CD4-positive, CD25-positive, alpha-beta regulatory T cell (primary cell): ENCODE results near the gene PPARA. TPM values are rescaled to one million over a fixed set of nuclear protein-coding genes. Genes with fewer than 3 reads are reported as not detected.
A peak's percentile ranks its signal among the peaks of the same experiment; 100 is the strongest.
"Not testable (repeated sequence)": the region's sequence is repeated elsewhere in the genome, so short reads cannot be mapped to it uniquely, and the experiment has no call there.

Experiments
- ATAC-seq, 2 donors: fragments of 150-1000 bp; cut with Tn5 transposase; one replicate each; pipeline ENCODE4 v1.10.0; 2021; ENCODE audit warnings: low read depth in 2 of 2, moderate number of reproducible peaks in 2 of 2, moderate library complexity in 1 of 2
- DNase-seq, 3 donors: peaks; one replicate each; pipeline versions ENCODE4 v3.0.0 to v3.0.0-alpha.2; 2012 to 2022; ENCODE audit warnings: mixed read lengths in 1 of 3
- H3K27ac ChIP-seq: one replicate; pipeline ENCODE4 v1.7.0; 2013; ENCODE audit warnings: mild to moderate bottlenecking, low read length; ENCODE audit not compliant: insufficient read depth, poor library complexity, severe bottlenecking
- H3K27me3 ChIP-seq: one replicate; pipeline ENCODE4 v1.7.0; 2013; ENCODE audit warnings: low read length; ENCODE audit not compliant: control insufficient read depth, insufficient read depth
- H3K36me3 ChIP-seq: one replicate; pipeline ENCODE4 v1.7.0; 2013; ENCODE audit warnings: mild to moderate bottlenecking, low read length, moderate library complexity; ENCODE audit not compliant: control insufficient read depth, insufficient read depth
- H3K4me1 ChIP-seq: 2 replicates; pipeline ENCODE4 v1.7.0; 2013; ENCODE audit warnings: mild to moderate bottlenecking, low read length; ENCODE audit not compliant: insufficient read depth, control insufficient read depth, poor library complexity, severe bottlenecking
- H3K4me3 ChIP-seq: one replicate; pipeline ENCODE4 v1.7.0; 2013; ENCODE audit warnings: low read depth, mild to moderate bottlenecking, low read length, moderate library complexity
- H3K9me3 ChIP-seq, 2 experiments: 1 replicate in 1 of 2; 2 replicates in 1 of 2; pipeline ENCODE4 v1.7.0; 2013; ENCODE audit warnings: low read length in 2 of 2, mild to moderate bottlenecking in 1 of 2, moderate library complexity in 1 of 2; ENCODE audit not compliant: control insufficient read depth in 2 of 2
- H3K27ac Mint-ChIP-seq, 3 donors: one replicate each; pipeline ENCODE4 v1.8.0; 2020 to 2022; ENCODE audit warnings: mild to moderate bottlenecking in 3 of 3, mixed read lengths in 3 of 3, moderate library complexity in 2 of 3
- H3K27me3 Mint-ChIP-seq: one replicate; pipeline ENCODE4 v1.8.0; 2022; ENCODE audit warnings: mild to moderate bottlenecking, mixed read lengths
- H3K36me3 Mint-ChIP-seq: one replicate; pipeline ENCODE4 v1.8.0; 2020; ENCODE audit warnings: mixed read lengths
- H3K4me1 Mint-ChIP-seq, 4 donors: one replicate each; pipeline ENCODE4 v1.8.0; 2020 to 2022; ENCODE audit warnings: mixed read lengths in 4 of 4, mild to moderate bottlenecking in 1 of 4
- H3K4me3 Mint-ChIP-seq, 4 donors: one replicate each; pipeline ENCODE4 v1.8.0; 2020 to 2022; ENCODE audit warnings: mild to moderate bottlenecking in 4 of 4, mixed read lengths in 4 of 4, moderate library complexity in 3 of 4
- H3K9me3 Mint-ChIP-seq, 7 donors: one replicate each; pipeline ENCODE4 v1.8.0; 2020 to 2022; ENCODE audit warnings: mixed read lengths in 7 of 7, mild to moderate bottlenecking in 3 of 7, moderate library complexity in 2 of 7
- polyA plus RNA-seq, 4 donors: library from polyadenylated mRNA; unstranded; fragments of 300-500 nt; fragmentation: Illumina TruSeq; gene quantifications; one replicate each; pipeline ENCODE4 v1.2.3, GENCODE V29; 2021
- total RNA-seq: library from RNA; stranded (reverse); gene quantifications from one replicate; pipeline ENCODE4 v1.2.3, GENCODE V29; 2022

PPARA gene
- total and polyA plus RNA-seq, 5 donors from 2014 or later = 0.67 to 10.3 (median 4.0) TPM

GRCh38 chr22:46256358-46256958 is 106.1 kb downstream of the PPARA start:
- Mint-ChIP-seq H3K9me3 (peaks cover 0 to 4% (median 0%) of the 10 kb centered on the region in 7 donors), H3K4me1 (peaks cover 3 to 21% (median 9%) of the 10 kb centered on the region in 4 donors), H3K27ac (no peak overlapping the region), H3K4me3 (no peak overlapping the region), H3K36me3 (no peaks in the 10 kb centered on the region), H3K27me3 (peaks cover 29% of the 10 kb centered on the region)
- Histone ChIP-seq H3K36me3 (no peaks in the 10 kb centered on the region), H3K4me1 (peaks cover 2% of the 10 kb centered on the region), H3K4me3 (no peak overlapping the region), H3K27ac (no peak overlapping the region), H3K9me3 (no peaks in the 10 kb centered on the region), H3K27me3 (peaks cover 25% of the 10 kb centered on the region)
- ATAC-seq = no peak
- DNase-seq = no peak

- no peak overlapping the region for H3K4me3 ChIP-seq
- peak overlapping the region in 1 of 4 donors; percentile 64 for H3K4me3 Mint-ChIP-seq
- peaks cover 34% of the 10 kb centered on the region for H3K27me3 ChIP-seq
- no peaks in the 10 kb centered on the region for H3K9me3 ChIP-seq
- DNase-seq (no peak), ATAC-seq (no peak)
- H3K4me1 ChIP-seq = no peaks in the 10 kb centered on the region
- H3K27ac Mint-ChIP-seq = no peak overlapping the region
- H3K36me3 Mint-ChIP-seq = no peaks in the 10 kb centered on the region
- no peak overlapping the region for H3K27ac ChIP-seq
- H3K36me3 ChIP-seq = no peaks in the 10 kb centered on the region
- peaks cover 50% of the 10 kb centered on the region for H3K27me3 Mint-ChIP-seq
- peaks cover 0 to 4% (median 0%) of the 10 kb centered on the region in 7 donors for H3K9me3 Mint-ChIP-seq
- H3K4me1 Mint-ChIP-seq = peaks cover 0 to 6% (median 3%) of the 10 kb centered on the region in 4 donors
These were observed 109.0 kb downstream of the PPARA start for GRCh38 chr22:46259374-46259773.

DNA sequence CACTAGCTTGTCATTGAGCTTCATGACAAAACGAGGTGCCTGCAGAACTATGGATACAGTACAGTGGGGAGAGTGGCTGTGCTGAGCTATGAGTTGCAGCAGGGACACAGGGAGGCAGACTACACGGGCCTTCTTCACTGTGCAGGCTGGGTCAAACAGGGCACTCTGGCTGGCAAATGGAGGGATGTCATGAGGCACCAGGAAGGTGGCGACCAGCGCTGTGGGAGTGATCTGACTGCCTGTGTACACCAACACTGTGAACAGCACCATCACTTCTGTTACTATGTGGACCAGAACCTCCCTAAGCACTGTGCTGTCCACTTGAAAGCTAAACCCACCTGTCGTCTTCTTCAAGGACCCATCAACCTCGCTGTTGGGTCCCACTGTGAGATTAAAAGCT is 109.7 kb downstream of the PPARA start:
- H3K4me3 ChIP-seq = no peak overlapping the region
- H3K4me1 ChIP-seq = no peaks in the 10 kb centered on the region
- DNase-seq (no peak), ATAC-seq (no peak)
- H3K36me3 ChIP-seq = no peaks in the 10 kb centered on the region
- peaks cover 34% of the 10 kb centered on the region for H3K27me3 ChIP-seq
- H3K27me3 Mint-ChIP-seq = peaks cover 57% of the 10 kb centered on the region
- no peaks in the 10 kb centered on the region for H3K36me3 Mint-ChIP-seq
- H3K4me1 Mint-ChIP-seq = peaks cover 0 to 8% (median 2%) of the 10 kb centered on the region in 4 donors
- H3K4me3 Mint-ChIP-seq = peak overlapping the region in 1 of 4 donors; percentile 39
- no peaks in the 10 kb centered on the region for H3K9me3 ChIP-seq
- H3K27ac ChIP-seq = no peak overlapping the region
- H3K27ac Mint-ChIP-seq = no peak overlapping the region
- H3K9me3 Mint-ChIP-seq = peaks cover 0 to 4% (median 0%) of the 10 kb centered on the region in 7 donors

GRCh38 chr22:46262449-46263215 is 112.3 kb downstream of the PPARA start:
- peaks cover 34% of the 10 kb centered on the region for H3K27me3 ChIP-seq
- peak in 1 of 3 donors; percentile 30 for DNase-seq
- Mint-ChIP-seq H3K4me3 (no peak overlapping the region), H3K27ac (no peak overlapping the region), H3K27me3 (peaks cover 76% of the 10 kb centered on the region), H3K9me3 (peaks cover 0 to 5% (median 0%) of the 10 kb centered on the region in 7 donors), H3K36me3 (no peaks in the 10 kb centered on the region), H3K4me1 (peaks cover 0 to 19% (median 8%) of the 10 kb centered on the region in 4 donors)
- H3K36me3 ChIP-seq = no peaks in the 10 kb centered on the region
- H3K9me3 ChIP-seq = no peaks in the 10 kb centered on the region
- peak in 1 of 2 donors; percentile 37 for ATAC-seq
- H3K4me3 ChIP-seq = no peak overlapping the region
- H3K4me1 ChIP-seq = no peaks in the 10 kb centered on the region
- H3K27ac ChIP-seq = no peak overlapping the region

GRCh38 chr22:46263216-46263590 is 112.9 kb downstream of the PPARA start, which contains the start of gene PKDREJ:
TSS of gene PKDREJ (minus strand) at chr22:46263343. CDS start at chr22:46263322, 21 bp downstream.
- H3K4me3 ChIP-seq = no peak within 1 kb of the TSS
- H3K27ac Mint-ChIP-seq = no peak within 1 kb of the TSS

DNA sequence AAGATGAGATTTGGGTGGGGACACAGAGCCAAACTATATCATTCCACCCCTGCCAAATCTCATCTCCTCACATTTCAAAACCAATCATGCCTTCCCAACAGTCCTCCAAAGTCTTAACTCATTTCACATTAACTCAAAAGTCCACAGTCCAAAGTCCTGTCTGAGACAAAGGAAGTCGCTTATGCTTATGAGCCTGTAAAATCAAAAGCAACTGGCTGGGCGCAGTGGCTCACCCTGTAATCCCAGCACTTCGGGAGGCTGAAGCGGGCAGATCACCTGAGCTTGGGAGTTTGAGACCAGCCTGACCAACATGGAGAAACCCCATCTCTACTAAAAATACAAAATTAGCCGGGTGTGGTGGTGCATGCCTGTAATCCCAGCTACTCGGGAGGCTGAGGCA is 114.2 kb downstream of the PPARA start:
- Mint-ChIP-seq H3K4me3 (peak overlapping the region in 1 of 4 donors; percentile 43), H3K27me3 (peaks cover 64% of the 10 kb centered on the region), H3K4me1 (peaks cover 0 to 27% (median 14%) of the 10 kb centered on the region in 4 donors)
- not testable (repeated sequence) for H3K27ac Mint-ChIP-seq, H3K36me3 Mint-ChIP-seq, H3K4me3 ChIP-seq, ATAC-seq, H3K9me3 ChIP-seq, H3K27ac ChIP-seq, H3K9me3 Mint-ChIP-seq, H3K4me1 ChIP-seq, DNase-seq, H3K36me3 ChIP-seq
- peaks cover 24% of the 10 kb centered on the region for H3K27me3 ChIP-seq

More at GRCh38 chr22:46263216-46263590, 112.9 kb downstream of the PPARA start, which contains the start of gene PKDREJ:
- ATAC-seq = no peak
- peak within 1 kb of the TSS in 2 of 4 donors; percentile 35 to 66 for H3K4me3 Mint-ChIP-seq
- H3K9me3 Mint-ChIP-seq = peaks cover 0 to 5% (median 0%) of the 10 kb centered on the region in 7 donors
- peaks cover 0 to 20% (median 9%) of the 10 kb centered on the region in 4 donors for H3K4me1 Mint-ChIP-seq
- no peak for DNase-seq
- H3K27me3 ChIP-seq = peaks cover 34% of the 10 kb centered on the region
- H3K27ac ChIP-seq = no peak within 1 kb of the TSS
- H3K4me1 ChIP-seq = no peaks in the 10 kb centered on the region
- H3K36me3 ChIP-seq = no peaks in the 10 kb centered on the region
- H3K9me3 ChIP-seq = no peaks in the 10 kb centered on the region
- no peaks in the 10 kb centered on the region for H3K36me3 Mint-ChIP-seq
- peaks cover 71% of the 10 kb centered on the region for H3K27me3 Mint-ChIP-seq

GRCh38 chr22:46265627-46266026 is 115.3 kb downstream of the PPARA start:
- H3K4me1 ChIP-seq, H3K36me3 Mint-ChIP-seq, H3K4me3 Mint-ChIP-seq, H3K36me3 ChIP-seq, H3K9me3 ChIP-seq, H3K27ac ChIP-seq, H3K9me3 Mint-ChIP-seq, DNase-seq, H3K27ac Mint-ChIP-seq, H3K4me3 ChIP-seq, ATAC-seq: not testable (repeated sequence)
- Mint-ChIP-seq H3K27me3 (peaks cover 62% of the 10 kb centered on the region), H3K4me1 (peaks cover 0 to 32% (median 19%) of the 10 kb centered on the region in 4 donors)
- peaks cover 16% of the 10 kb centered on the region for H3K27me3 ChIP-seq
